ENCODE data around the gene LIG3. TPM values are rescaled to one million over a fixed set of nuclear protein-coding genes. Genes with fewer than 3 reads are reported as not detected.
"Not testable (repeated sequence)": the region's sequence is repeated elsewhere in the genome, so short reads cannot be mapped to it uniquely, and the experiment has no call there.

Gene LIG3
- total RNA-seq, 1 donor: 29.5 TPM

- not testable (repeated sequence) for H3K4me3 ChIP-seq (ENCODE audit: low read length); H3K9me3 ChIP-seq (ENCODE audit: low read depth, low read length); H3K27me3 ChIP-seq (ENCODE audit: insufficient read depth, low read length)
- H3K4me1 ChIP-seq (ENCODE audit: insufficient read depth, low read length): peaks cover 59% of the 10 kb centered on the region
Measured at GRCh38 chr17:35045458-35045979, 65.2 kb downstream of the LIG3 start.

DNA sequence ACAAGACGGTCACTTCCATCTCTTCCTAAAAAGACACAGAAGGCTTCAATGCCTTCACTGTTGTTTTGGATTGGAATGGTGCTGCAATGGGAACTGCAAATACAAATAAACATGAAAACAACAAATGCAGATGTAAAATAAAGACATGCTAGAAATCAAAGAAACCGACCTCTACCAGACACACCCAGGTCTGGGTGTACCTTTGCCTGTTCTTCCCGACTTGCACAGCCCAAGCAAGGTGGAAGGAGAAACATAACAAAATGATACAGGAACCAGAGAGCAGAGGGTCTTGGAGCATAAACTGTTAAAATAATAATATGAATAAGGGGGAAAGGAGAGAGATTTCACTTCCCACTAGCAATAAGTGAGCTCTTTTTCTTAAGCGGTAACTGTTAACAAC lies 65.9 kb downstream of the LIG3 start:
- H3K9me3 ChIP-seq (ENCODE audit: low read depth, low read length): no peaks in the 10 kb centered on the region
- peaks cover 64% of the 10 kb centered on the region for H3K4me1 ChIP-seq (ENCODE audit: insufficient read depth, low read length)
- no peaks in the 10 kb centered on the region for H3K27me3 ChIP-seq (ENCODE audit: insufficient read depth, low read length)
- peak overlapping the region; percentile 2 for H3K4me3 ChIP-seq (ENCODE audit: low read length)

GRCh38 chr17:35046740-35047283 lies 66.5 kb downstream of the LIG3 start:
- Histone ChIP-seq H3K9me3 (ENCODE audit: low read depth, low read length) (no peaks in the 10 kb centered on the region), H3K4me1 (ENCODE audit: insufficient read depth, low read length) (peaks cover 69% of the 10 kb centered on the region), H3K27me3 (ENCODE audit: insufficient read depth, low read length) (no peaks in the 10 kb centered on the region), H3K4me3 (ENCODE audit: low read length) (peak overlapping the region; percentile 5)

GRCh38 chr17:35048685-35049379 lies 68.5 kb downstream of the LIG3 start:
- no peaks in the 10 kb centered on the region for H3K9me3 ChIP-seq (ENCODE audit: low read depth, low read length)
- no peak overlapping the region for H3K4me3 ChIP-seq (ENCODE audit: low read length)
- peaks cover 89% of the 10 kb centered on the region for H3K4me1 ChIP-seq (ENCODE audit: insufficient read depth, low read length)
- H3K27me3 ChIP-seq (ENCODE audit: insufficient read depth, low read length): no peaks in the 10 kb centered on the region

GRCh38 chr17:35050170-35050569 lies 69.9 kb downstream of the LIG3 start:
- Histone ChIP-seq H3K9me3 (ENCODE audit: low read depth, low read length) (no peaks in the 10 kb centered on the region), H3K4me1 (ENCODE audit: insufficient read depth, low read length) (peaks cover 78% of the 10 kb centered on the region), H3K4me3 (ENCODE audit: low read length) (no peak overlapping the region), H3K27me3 (ENCODE audit: insufficient read depth, low read length) (no peaks in the 10 kb centered on the region)

DNA sequence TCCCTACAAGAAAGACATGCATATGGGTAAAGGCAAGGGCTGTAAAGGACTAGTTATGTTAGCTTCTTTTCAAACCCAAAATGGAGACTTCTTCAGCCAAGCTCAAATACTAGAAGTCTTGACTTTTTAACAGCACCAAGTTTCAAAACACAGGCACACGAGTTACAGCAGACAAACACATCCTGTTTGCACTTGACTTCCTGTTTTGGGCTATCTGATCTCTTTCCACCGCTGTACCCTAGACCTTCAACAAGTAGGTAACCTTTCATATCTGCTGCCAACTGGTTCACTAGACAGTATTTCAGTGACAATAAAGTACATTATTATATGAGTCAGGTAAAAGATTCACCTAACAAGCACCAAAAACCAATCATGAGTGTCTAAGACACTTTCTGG lies 70.9 kb downstream of the LIG3 start:
- no peaks in the 10 kb centered on the region for H3K27me3 ChIP-seq (ENCODE audit: insufficient read depth, low read length)
- H3K9me3 ChIP-seq (ENCODE audit: low read depth, low read length): no peaks in the 10 kb centered on the region

DNA sequence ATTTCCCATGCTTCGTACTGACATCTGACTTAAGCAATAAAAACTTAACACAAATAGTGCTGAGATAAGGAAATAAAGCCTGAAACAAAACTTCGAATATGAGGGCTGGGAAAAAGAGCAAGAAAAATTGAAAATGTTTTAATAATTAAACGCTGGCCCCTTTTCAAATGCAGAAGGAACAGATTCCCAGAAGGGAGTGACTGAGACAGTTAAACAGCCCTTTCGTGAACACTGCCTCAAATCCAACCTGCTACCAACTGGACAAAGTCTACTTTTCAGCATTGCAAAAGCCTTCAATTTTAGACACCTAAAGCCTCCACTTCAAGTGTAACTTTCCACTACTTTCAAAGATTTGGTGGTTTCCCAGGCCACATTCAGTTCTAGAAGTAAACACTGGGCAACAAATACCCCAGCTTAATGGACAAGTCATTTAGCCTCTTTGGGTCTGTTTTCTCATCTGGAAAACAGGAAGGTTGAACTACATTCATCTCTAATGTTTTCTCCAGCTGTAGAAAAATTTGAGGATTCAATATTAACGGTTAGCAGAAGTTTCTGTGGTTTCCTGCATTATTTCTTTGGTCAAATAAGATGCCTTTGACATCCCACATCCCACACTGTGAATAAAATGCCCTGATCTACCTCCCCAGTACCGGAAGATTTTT lies 71.4 kb downstream of the LIG3 start:
- no peaks in the 10 kb centered on the region for H3K9me3 ChIP-seq (ENCODE audit: low read depth, low read length)
- no peaks in the 10 kb centered on the region for H3K27me3 ChIP-seq (ENCODE audit: insufficient read depth, low read length)
- H3K4me3 ChIP-seq (ENCODE audit: low read length): no peak overlapping the region
- peaks cover 65% of the 10 kb centered on the region for H3K4me1 ChIP-seq (ENCODE audit: insufficient read depth, low read length)

More for the DNA sequence above, 70.9 kb downstream of the LIG3 start:
- Histone ChIP-seq H3K4me3 (ENCODE audit: low read length) (no peak overlapping the region), H3K4me1 (ENCODE audit: insufficient read depth, low read length) (peaks cover 68% of the 10 kb centered on the region)

GRCh38 chr17:35052241-35052610 lies 71.9 kb downstream of the LIG3 start:
- peaks cover 63% of the 10 kb centered on the region for H3K4me1 ChIP-seq (ENCODE audit: insufficient read depth, low read length)
- H3K4me3 ChIP-seq (ENCODE audit: low read length): no peak overlapping the region
- no peaks in the 10 kb centered on the region for H3K27me3 ChIP-seq (ENCODE audit: insufficient read depth, low read length)
- no peaks in the 10 kb centered on the region for H3K9me3 ChIP-seq (ENCODE audit: low read depth, low read length)

DNA sequence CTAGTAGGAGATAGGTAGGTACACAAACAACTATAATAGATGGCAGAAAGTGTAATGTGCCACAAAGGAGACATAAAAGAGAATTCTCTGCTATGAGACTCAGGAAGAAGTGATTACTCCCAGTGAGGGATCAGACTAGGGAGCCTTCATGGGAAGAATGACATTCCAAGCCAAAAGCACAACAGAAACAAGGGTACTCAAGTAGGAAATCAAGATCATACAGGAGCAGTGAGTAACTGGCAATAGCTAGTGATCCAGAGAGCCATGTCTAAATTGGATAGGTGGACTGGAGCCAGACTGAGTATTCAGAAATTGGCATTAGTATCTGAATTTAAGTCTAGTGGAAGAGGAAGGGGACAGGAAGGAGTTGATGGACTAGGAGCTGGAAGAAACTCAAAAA lies 72.5 kb downstream of the LIG3 start:
- Histone ChIP-seq H3K4me3 (ENCODE audit: low read length) (no peak overlapping the region), H3K9me3 (ENCODE audit: low read depth, low read length) (no peaks in the 10 kb centered on the region), H3K27me3 (ENCODE audit: insufficient read depth, low read length) (no peaks in the 10 kb centered on the region), H3K4me1 (ENCODE audit: insufficient read depth, low read length) (peaks cover 59% of the 10 kb centered on the region)

- H3K4me1 ChIP-seq (ENCODE audit: insufficient read depth, low read length): peaks cover 59% of the 10 kb centered on the region
- no peak overlapping the region for H3K4me3 ChIP-seq (ENCODE audit: low read length)
- no peaks in the 10 kb centered on the region for H3K27me3 ChIP-seq (ENCODE audit: insufficient read depth, low read length)
- no peaks in the 10 kb centered on the region for H3K9me3 ChIP-seq (ENCODE audit: low read depth, low read length)
Measured at GRCh38 chr17:35053204-35053603, 72.9 kb downstream of the LIG3 start.

DNA sequence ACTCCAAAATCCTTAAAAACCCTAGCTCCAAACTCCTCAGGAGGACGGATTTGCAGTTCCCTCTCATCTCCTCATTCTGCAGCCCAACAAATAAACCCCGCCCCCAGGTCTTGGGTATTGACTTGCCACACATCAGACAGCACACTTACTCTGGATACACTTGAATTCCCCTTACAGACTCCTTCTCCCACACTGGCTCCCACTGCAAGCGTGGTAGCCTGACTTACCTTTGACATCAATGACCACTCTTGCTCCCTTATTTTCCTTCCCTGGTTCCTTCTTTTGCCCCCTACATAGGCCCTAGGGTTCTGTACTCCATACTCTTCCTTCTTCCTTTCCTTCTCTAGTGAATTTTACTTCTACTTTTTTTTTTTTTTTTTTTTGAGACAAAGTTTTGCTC lies 75.7 kb downstream of the LIG3 start:
- no peak overlapping the region for H3K4me3 ChIP-seq (ENCODE audit: low read length)
- H3K4me1 ChIP-seq (ENCODE audit: insufficient read depth, low read length): peaks cover 33% of the 10 kb centered on the region
- no peaks in the 10 kb centered on the region for H3K9me3 ChIP-seq (ENCODE audit: low read depth, low read length)
- H3K27me3 ChIP-seq (ENCODE audit: insufficient read depth, low read length): no peaks in the 10 kb centered on the region

GRCh38 chr17:35057332-35057915 lies 77.1 kb downstream of the LIG3 start:
- Histone ChIP-seq H3K4me1 (ENCODE audit: insufficient read depth, low read length) (peaks cover 26% of the 10 kb centered on the region), H3K9me3 (ENCODE audit: low read depth, low read length) (no peaks in the 10 kb centered on the region), H3K4me3 (ENCODE audit: low read length) (no peak overlapping the region), H3K27me3 (ENCODE audit: insufficient read depth, low read length) (no peaks in the 10 kb centered on the region)

Other genes starting within 250 kb of the LIG3 start
- 2.8 TPM for gene CCT6B, start 19.1 kb upstream of the LIG3 start, total RNA-seq
- gene ZNF830, start 19.0 kb upstream of the LIG3 start, total RNA-seq: 26.7 TPM
- gene RFFL, start 83.2 kb downstream of the LIG3 start, total RNA-seq: 45.0 TPM
- gene RAD51D, start 139.3 kb downstream of the LIG3 start, total RNA-seq: 2.5 TPM
- gene FNDC8, start 141.1 kb downstream of the LIG3 start, total RNA-seq: not detected
- gene NLE1, start 161.8 kb downstream of the LIG3 start, total RNA-seq: 8.3 TPM
- 0.94 TPM for gene UNC45B, start 167.3 kb downstream of the LIG3 start, total RNA-seq
- gene SLC35G3, start 213.9 kb downstream of the LIG3 start, total RNA-seq: not detected

Data from mononuclear cell (primary cell).